Activated T-helper 9 cell treated with anti-CD3 and anti-CD28 coated beads, Interleukin-2, amount 50 U/mL, for 16 hours (primary cell): ENCODE results near the gene TOMT.
A peak's percentile ranks its signal among the peaks of the same experiment; 100 is the strongest.

ENCODE experiments used
- DNase-seq: peaks from one replicate; pipeline ENCODE4 v3.0.0-alpha.2; 2020; ENCODE audit warnings: low read depth

Gene TOMT

GRCh38 chr11:72088076-72088808, 17.5 kb upstream of the TOMT start:
- no peak for DNase-seq

- DNase-seq: peak; percentile 46
Measured at GRCh38 chr11:72091292-72091691, 14.4 kb upstream of the TOMT start.

DNA sequence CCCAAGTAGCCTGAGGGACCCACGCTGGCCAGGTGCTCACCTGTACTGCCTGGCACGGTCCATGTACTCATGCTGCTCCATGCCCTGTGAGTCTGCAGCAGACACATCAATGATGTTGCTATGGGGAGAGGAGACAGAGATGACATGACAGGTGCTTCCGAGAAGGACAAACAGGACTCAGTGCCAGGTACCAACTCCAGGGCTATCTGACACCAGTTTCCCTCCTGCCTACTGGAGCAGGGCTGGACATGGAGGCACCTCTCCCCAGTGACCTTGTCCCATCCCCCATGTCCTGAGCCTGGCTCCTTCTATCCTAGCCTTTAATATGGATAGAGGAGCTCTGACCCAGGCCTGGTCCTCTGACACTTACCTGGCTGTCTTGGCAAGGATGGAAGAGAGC, 7.0 kb upstream of the TOMT start:
- DNase-seq: no peak

DNA sequence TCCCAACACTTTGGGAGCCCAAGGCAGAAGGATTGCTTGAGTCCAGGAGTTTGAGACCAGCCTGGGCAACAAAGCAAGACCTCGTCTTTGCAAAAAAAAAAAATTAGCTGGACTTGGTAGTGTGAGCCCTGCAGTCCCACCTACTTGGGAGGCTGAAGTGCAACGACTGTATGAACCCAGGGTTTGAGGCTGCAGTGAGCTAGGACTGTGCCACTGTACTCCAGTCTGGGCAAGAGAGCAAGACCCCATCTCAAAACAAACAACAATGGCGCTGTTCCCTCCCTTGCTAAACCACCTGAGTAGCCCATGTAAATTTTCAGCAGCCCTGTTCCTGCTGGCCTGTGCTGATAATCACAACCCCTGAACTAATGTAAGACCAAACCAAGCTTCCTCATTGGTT, 5.7 kb upstream of the TOMT start:
- DNase-seq: no peak

- DNase-seq: no peak
Measured at GRCh38 chr11:72100462-72100861, 5.3 kb upstream of the TOMT start.

GRCh38 chr11:72102162-72102561, 3.6 kb upstream of the TOMT start:
- DNase-seq: no peak

DNA sequence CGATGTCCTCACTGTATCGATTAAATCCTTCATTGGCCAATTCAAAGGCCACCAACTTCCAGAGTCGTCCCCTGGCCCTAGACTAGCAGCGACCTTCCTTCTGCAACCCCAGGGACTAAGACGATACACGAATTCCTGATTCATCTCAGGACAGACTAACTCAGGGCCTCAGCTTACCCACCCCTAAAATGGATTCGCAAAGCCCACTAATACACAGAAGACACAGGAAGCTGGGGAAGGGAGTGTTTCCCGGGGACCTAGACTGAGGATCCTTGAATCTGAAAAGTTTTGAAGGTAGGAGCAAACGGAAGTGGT, 3.1 kb upstream of the TOMT start:
- DNase-seq: no peak

DNA sequence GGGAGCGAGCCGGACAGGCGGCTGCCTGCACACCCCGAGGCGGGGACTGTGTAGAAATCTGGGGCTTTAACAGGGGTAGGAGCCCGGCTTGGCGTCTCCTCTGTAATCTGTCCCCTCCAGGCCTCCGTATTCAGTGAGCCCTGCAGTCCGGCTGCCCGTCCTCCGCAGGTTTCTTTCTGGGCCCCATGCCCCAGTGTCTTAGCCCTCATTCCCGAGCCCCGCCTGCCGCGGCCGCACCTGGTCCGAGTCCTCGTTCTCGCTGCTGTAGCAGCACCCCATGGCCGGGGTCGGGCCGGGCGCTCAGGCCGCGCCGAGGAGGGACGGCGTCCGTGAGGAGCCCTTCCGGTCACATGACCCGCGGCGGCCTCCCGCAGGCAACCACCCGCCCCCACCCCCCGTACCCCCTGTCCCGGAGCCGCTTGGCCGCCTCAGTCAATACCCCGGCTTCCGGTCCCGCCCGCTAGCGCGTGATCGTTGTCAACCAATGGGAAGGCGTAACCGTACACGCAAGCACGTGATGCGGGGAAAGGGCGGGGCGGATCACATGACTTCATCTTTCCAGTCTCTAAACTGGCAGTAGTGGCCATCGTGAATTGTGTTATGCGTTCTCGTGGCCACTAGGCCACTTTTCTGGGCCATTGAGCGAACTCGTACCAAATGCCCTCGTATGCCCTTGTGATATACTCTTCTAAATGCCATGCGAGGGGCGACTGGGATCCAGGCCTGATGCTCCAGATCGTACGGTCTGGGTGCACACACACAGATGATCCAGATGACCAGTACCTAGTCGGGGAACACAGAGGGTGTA, 2.6 kb upstream of the TOMT start, which contains the start of gene LAMTOR1:
Gene LAMTOR1 (minus strand): TSS at position 352 of the 808 bp plus-strand sequence. CDS start 73 bp downstream, at position 279.
- DNase-seq: peak; percentile 98

DNA sequence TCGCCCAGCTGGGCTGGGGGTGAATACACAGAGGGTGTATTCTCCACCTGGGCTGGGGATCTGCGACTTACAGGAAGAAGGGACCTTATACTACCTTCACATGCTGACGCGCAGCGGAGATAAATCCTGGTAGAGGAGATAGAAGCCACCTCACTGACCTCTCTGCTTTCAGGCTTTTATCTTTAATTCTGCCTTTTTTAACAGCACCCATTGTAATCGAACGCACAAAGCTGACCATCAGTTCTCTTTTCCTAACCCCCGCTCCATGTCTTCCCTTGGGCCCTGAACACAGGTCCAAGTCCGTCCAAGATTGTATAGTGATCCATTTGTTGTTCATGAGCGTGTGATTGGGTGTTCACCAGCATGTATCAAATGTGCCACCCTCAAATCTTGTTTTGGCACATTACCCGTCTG, 2.0 kb upstream of the TOMT start:
- DNase-seq: no peak

DNA sequence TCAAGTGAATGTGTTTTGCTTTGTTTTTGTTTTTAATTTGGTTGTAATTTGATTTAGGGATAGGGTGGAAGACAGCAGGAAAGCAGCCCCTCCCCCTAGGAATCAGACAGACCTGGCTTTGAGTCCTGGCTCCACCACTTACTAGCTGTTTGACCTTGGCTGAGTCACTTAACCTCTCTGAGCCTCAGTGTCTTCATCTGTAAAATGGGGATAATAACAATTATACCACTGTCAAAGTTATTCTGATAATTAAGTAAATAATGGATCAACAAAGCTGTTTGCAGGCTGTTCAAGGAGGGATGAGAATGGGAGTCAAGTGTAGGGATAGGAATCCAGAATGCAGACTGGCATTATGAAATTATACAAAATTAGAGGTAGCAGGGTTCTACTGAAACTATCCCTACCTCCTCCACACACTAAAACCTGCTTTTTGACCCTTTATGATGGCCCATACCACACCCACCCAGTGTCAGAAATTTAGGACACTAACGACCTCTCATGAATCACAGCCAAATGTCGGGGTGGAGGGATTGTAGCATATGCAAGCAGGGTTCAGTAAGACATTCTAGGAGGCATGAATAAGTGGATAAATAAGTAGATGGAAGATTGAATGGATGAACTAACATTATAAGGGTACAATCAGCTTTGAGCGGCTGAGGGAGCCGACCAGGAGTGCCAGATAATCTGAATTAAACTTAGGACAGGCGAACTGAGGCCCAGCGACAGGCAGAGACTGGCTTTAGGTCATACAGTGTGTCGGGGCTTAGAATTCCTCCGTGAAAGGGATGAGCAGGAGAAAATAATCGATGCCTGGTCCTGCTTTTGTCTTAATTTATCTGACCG, 5.8 kb downstream of the TOMT start:
- no peak for DNase-seq

DNA sequence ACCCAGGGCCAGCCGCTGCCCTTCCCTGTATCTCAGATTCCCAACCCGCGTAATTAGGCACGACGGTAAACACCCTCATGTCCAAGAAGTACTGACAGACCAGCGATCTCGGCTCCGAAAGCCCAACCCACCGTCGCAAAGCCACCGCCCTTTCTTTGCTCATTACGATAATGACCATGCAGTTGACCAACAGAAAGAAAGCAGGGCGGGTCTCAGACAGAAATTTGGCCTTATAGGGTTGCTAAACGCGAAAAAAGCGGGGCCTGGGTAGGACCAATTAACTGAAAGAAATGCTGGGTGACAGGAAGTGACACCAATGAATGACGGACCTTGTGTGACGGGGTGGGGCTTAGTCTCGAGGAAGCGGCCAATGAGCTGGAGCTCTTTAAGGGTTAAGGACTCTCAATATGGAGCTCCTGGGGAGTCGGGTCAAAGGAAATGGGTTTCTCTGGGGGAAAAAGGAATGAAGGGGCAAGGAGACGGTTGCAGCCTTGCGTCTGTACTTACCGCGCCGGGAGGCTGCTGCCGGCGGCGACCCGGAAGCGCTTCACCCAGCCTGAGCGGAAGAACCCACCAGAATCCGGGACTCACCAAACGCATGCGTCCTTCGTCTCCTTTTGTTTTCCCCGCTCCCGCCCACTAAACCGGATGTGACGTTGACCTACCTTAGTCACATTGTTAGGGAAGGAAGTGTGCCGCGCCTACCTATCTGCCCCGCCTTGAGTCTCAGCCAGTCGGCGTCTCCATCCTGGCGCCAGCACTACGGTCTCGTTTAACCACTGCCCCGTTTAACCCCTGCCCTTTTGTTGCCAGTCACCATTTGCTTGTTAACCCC, 6.6 kb downstream of the TOMT start, which contains the start of gene ANAPC15:
Gene ANAPC15 (minus strand): TSS at position 553 of the 835 bp plus-strand sequence. CDS start 1,419 bp downstream, outside the sequence.
- peak; percentile 97 for DNase-seq

DNA sequence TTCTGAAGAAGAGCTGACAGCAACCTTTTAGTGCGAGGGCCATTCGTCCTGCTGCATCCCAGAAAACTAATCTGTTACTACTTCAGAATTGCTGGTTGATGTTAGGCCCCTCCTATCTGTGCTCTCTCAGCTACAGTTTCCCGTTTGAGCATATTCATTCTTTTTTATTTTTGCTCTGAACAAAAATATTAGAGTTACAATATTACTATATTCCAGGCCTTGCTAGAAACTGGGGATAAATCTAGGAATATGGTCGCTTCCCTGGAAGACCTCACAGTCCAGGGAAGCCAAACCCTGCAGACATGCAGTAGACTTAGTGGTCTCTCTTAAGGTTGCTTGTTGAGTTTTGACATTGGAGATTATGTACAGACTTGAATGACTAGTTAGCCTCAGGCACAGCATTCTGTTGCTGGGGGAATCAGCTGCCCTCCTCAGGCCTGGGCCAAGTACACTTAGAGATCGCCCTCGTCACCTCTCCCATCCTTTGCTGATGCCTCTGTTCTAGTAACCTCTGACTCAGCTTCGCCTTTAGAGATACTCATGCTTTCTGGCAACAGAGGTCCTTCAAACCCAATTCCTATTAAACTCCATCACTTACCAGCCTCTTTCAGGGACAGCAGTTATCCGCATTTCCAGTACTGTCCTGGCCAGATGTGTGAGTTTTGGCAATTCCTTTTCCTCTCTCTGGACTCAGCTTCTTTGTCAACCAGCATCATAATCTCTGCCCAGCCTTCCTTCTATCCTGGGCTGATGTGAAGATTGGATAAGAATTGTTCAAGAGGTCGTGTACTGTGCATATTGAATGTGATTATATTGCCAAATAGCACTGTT, 7.5 kb downstream of the TOMT start:
- no peak for DNase-seq

DNA sequence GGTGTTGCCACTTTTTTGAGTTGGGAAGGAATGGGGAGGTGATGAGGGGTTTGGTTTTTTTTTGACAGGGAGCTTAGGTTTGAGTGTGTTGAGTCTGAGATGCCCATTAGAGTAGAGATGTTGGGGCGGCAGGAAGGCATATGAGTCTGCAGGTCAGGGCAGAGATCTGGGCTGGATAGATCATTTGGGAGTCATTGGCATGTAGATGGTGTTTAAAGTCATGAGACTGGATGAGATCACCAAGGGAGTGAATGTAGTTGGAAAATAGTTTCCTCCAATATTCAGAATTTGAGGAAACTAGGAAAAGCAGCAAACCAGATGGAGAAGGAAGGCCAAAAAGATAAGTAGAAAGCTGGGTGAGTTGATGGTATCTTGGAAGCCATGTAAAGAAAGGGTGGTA, 8.8 kb downstream of the TOMT start:
- DNase-seq: no peak

- DNase-seq: no peak
Measured at GRCh38 chr11:72116019-72116755, 10.5 kb downstream of the TOMT start.

- DNase-seq: no peak
Measured at GRCh38 chr11:72119198-72119597, 13.5 kb downstream of the TOMT start.

- no peak for DNase-seq
Measured at GRCh38 chr11:72120930-72121329, 15.2 kb downstream of the TOMT start.

- DNase-seq: no peak
Measured at GRCh38 chr11:72122607-72123006, 16.9 kb downstream of the TOMT start.

- DNase-seq: no peak
Measured at GRCh38 chr11:72123117-72123653, 17.5 kb downstream of the TOMT start.

GRCh38 chr11:72124046-72124445, 18.3 kb downstream of the TOMT start:
- DNase-seq: no peak

DNA sequence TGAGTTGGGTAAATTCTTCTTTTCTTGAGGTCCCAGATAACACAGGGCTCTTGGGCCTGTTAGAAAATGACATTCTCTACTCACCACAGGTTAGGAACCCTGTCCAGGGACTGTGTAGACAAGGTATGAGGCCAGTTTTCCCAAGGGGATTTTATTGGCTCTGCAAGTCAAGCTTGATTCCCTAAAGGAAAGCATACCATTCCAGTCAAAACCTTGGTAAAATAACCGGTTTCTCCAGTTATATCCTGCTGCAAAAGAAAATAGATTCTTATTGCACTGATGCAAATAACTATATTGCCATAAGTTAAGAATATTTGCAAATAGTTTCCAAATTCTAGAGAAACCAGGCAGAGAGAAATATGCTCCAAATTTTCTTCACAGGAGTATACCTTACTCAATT, 20.2 kb downstream of the TOMT start:
- no peak for DNase-seq
